IPS-18a (cell line): ENCODE results near the gene CACFD1.

Source experiments
- H3K27ac ChIP-seq: one replicate; pipeline ENCODE4 v1.5.1; 2013; ENCODE audit warnings: low read length
- H3K27me3 ChIP-seq: one replicate; pipeline ENCODE4 v1.6.1; 2013; ENCODE audit warnings: mild to moderate bottlenecking, low read length; ENCODE audit not compliant: control insufficient read depth, insufficient read depth
- H3K36me3 ChIP-seq: one replicate; pipeline ENCODE4 v1.6.1; 2013; ENCODE audit warnings: low read depth, low read length; ENCODE audit not compliant: control insufficient read depth
- H3K4me1 ChIP-seq: one replicate; pipeline ENCODE4 v1.6.1; 2013; ENCODE audit warnings: low read depth, low read length; ENCODE audit not compliant: control insufficient read depth
- H3K4me3 ChIP-seq: one replicate; pipeline ENCODE4 v1.5.1; 2013; ENCODE audit warnings: low read length
- H3K9ac ChIP-seq: one replicate; pipeline ENCODE4 v1.6.1; 2013; ENCODE audit warnings: mild to moderate bottlenecking, low read length, moderate library complexity
- H3K9me3 ChIP-seq: one replicate; pipeline ENCODE4 v1.6.1; 2013; ENCODE audit warnings: low read depth, low read length; ENCODE audit not compliant: control insufficient read depth

CACFD1 gene

DNA sequence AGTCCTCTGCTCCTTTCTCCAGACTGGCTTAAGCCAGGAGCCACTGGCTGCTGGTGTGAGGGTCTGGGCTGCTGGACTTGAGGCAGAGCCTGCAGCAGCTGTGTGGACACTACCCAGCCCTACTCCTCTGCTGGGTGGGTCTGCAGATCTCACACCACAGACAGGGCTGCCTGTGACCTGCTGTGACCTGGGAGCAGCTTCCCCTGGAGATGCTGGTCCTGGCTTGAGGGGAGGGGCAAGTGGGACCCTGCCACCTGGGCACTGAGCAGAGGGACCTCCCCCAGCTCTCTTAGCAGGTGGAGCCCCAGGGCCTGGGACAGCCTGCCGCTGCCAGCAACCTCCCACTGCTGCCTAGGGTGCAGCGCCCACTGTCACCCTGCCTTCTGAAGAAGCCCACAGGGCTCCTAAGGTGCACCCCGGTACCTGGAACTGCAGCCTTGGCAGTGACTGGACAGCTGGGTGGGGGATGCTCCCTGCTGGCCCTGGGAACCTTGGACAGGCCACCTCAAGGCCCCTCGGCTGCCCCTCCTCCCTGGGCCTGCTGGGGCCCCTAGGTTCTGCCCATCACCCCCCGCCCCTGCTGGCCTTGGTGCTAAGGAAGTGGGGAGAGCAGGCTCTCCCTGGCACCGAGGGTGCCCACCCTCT is 9.1 kb downstream of the CACFD1 start:
- no peaks in the 10 kb centered on the region for H3K9me3 ChIP-seq
- no peaks in the 10 kb centered on the region for H3K4me1 ChIP-seq
- no peak overlapping the region for H3K9ac ChIP-seq
- H3K4me3 ChIP-seq, result no peak overlapping the region
- H3K36me3 ChIP-seq, result peaks cover 4% of the 10 kb centered on the region
- H3K27ac ChIP-seq, result no peak overlapping the region
- H3K27me3 ChIP-seq, result no peaks in the 10 kb centered on the region

DNA sequence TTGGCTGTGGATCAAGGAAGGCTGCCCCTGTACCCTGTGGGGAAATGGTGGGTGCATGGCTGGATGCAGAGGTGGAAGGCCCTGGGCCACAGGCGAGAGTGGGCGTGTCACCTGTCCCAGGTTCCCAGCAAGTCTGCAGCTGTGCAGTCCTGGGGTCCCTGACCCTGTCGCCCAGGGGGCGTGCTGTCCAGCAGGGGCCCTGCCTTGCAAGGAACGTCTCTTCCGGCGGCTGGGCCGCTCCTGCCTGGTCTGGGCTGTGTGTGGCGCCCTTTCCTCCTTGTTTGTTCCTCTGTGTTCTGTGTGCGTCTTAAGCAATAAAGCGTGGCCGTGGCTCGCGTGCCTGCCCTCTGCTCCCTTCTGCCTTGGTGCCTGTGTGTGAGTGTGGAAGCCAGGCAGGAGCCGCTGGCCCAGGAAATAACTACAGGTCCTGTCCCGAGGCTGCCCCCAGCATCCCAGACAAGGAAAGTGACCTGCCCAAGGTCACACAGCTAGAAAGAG is 10.7 kb downstream of the CACFD1 start:
- Histone ChIP-seq H3K27ac (no peak overlapping the region), H3K4me1 (no peaks in the 10 kb centered on the region), H3K36me3 (peaks cover 11% of the 10 kb centered on the region)

DNA sequence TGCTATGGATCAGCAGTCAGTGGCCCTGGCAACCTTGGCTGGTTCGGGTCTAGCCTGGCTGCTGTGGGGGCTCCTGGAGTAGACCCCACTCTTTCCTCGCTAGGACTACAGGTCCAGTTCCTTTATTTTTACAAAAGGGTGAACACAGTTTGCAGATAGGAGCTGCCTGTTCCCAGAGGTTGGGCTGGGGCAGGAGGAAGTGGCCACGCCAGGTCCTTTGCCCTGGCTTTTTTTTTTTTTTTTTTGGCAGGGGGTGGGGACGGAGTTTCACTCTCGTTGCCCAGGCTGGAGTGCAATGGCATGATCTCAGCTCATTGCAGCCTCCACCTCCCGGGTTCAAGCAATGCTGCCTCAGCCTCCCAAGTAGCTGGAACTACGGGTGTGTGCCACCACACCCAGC is 11.2 kb downstream of the CACFD1 start:
- Histone ChIP-seq H3K36me3 (peaks cover 11% of the 10 kb centered on the region), H3K27me3 (no peaks in the 10 kb centered on the region), H3K9ac (no peak overlapping the region), H3K4me3 (no peak overlapping the region), H3K9me3 (no peaks in the 10 kb centered on the region), H3K4me1 (no peaks in the 10 kb centered on the region), H3K27ac (no peak overlapping the region)

More for the DNA sequence above, 10.7 kb downstream of the CACFD1 start:
- no peak overlapping the region for H3K4me3 ChIP-seq
- no peaks in the 10 kb centered on the region for H3K27me3 ChIP-seq
- H3K9ac ChIP-seq, result no peak overlapping the region
- H3K9me3 ChIP-seq, result no peaks in the 10 kb centered on the region

DNA sequence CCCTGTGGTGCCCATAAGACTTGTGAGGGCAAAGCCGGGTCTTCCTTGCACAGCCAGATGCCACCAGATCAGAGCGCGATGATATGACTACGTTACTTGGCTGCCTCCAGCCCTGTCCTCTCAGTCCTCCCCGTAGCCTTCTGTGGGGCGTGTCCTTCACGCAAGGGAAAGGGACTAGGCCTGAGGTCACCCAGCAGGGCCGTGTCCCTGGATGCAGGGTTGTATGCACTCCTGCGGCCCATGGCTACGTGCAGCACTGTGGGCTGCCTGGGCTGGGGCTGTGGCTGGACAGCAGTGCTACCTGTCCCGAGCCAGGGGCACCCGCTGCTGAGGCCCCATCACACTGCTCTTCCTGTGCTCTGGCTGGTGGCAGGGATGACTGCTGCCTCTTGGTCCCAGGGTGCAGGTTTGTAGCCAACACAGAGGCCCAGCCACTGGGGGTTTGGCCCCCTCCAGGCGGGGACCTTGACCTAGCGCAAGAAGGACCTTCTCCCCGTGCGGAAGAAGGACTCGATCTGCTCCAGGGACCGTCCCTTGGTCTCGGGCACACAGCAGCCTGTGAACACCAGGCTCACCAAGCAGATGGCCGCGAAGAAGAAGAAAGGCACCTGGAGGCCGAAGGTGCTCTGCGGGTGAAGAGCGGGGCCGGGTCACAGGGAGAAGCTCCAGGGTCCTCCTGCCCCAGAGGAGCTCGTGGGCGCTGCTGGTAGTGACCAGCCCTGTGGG is 11.9 kb downstream of the CACFD1 start:
- H3K4me3 ChIP-seq, result no peak overlapping the region
- no peaks in the 10 kb centered on the region for H3K27me3 ChIP-seq
- peaks cover 11% of the 10 kb centered on the region for H3K36me3 ChIP-seq
- no peak overlapping the region for H3K27ac ChIP-seq
- H3K4me1 ChIP-seq, result no peaks in the 10 kb centered on the region
- H3K9me3 ChIP-seq, result no peaks in the 10 kb centered on the region
- H3K9ac ChIP-seq, result no peak overlapping the region

DNA sequence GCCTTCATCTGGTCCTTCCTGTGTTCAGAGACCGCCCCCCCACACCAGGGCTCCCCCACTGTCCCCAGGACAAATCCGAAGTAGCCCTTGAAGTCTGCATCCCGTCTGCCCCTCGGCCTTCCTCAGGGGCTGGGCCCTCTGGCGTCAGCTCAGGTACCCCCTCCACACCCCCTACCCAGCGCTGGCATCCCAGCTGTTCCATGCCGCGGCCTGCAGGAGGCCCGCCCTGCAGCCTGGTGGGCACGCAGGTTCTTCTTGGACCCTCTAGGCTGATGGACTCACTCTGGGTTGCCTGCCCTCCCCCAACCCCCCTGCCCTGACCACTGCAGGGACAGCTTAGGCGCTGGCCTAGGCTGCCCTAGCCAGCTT is 12.5 kb downstream of the CACFD1 start:
- Histone ChIP-seq H3K36me3 (peaks cover 11% of the 10 kb centered on the region), H3K9me3 (no peaks in the 10 kb centered on the region), H3K27ac (no peak overlapping the region), H3K4me3 (no peak overlapping the region), H3K27me3 (no peaks in the 10 kb centered on the region), H3K9ac (no peak overlapping the region), H3K4me1 (no peaks in the 10 kb centered on the region)

DNA sequence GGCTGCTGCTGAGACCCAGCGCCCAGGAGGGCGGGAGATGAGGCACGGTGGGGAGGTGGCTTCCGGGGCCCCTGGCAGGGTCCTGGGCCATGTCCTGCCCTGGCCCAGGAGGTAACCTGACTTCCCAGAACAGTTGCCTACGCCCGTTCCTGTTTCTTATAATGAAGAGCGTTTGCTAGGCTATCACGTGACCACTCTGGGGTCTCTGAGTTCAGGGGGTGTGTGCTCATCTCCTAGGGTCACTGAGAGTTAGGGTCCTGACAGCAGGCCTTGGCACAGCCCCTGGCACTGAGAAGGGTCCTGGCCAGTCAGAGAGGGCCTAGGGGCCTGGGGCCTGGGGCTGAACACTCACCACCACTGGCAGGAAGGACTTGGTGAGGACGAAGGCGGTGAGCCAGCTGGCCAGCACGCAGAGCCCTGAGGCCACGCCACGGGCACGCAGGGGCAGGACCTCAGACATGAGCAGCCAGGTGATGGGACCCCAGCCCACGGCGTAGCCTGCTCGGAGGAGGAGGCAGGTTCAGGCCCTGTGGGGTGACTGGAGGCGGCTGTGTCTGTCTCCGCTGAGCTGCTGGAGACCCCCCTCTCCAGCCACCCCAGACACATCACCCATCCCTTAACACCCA is 13.1 kb downstream of the CACFD1 start:
- H3K9me3 ChIP-seq, result no peaks in the 10 kb centered on the region
- H3K9ac ChIP-seq, result no peak overlapping the region
- H3K27me3 ChIP-seq, result no peaks in the 10 kb centered on the region
- no peak overlapping the region for H3K27ac ChIP-seq
- H3K4me3 ChIP-seq, result no peak overlapping the region
- H3K4me1 ChIP-seq, result peaks cover 2% of the 10 kb centered on the region
- peaks cover 11% of the 10 kb centered on the region for H3K36me3 ChIP-seq

DNA sequence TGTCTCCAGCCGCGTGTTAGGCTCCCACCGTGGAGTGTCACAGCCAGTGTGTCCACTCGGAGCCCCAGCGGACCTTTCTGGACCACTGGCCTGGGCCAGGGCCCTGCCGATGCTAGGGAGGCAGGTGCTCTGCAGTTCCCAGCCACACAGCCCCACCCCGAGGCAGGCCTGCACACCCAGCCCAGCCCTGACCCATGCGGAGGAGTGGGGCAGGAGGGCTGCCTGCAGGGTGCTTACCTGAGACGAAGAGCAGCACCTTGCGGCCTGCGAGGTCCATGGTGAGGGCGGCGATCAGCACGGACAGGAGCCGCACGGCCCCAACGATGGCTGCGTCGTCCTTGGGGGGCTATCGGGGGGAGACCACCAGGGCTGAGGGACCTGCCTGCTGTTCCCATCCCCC is 14.0 kb downstream of the CACFD1 start:
- H3K4me3 ChIP-seq, result no peak overlapping the region
- H3K9me3 ChIP-seq, result no peaks in the 10 kb centered on the region
- no peak overlapping the region for H3K9ac ChIP-seq
- H3K36me3 ChIP-seq, result peaks cover 11% of the 10 kb centered on the region
- no peak overlapping the region for H3K27ac ChIP-seq
- no peaks in the 10 kb centered on the region for H3K27me3 ChIP-seq
- H3K4me1 ChIP-seq, result peaks cover 5% of the 10 kb centered on the region

DNA sequence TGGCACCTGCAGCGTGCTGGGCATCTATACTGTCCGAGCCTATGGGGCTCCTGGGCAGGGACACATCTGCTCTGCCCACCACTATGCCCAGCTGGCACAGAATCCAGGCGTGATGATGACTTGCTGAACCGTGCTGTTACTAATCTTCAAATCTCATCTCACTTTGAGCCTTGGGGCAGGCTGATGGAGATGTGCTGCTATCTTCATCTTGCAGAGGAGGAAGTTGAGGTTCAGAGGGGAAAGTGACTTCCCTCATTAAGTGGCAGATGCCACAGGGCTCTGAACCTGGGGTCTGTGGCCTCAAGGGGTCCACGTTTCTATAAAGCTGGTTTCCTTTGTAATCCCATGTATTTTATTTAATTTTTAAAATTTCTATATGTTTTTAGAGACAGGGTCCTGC is 14.4 kb downstream of the CACFD1 start:
- H3K4me1 ChIP-seq, result peaks cover 5% of the 10 kb centered on the region
- H3K4me3 ChIP-seq, result no peak overlapping the region
- H3K27ac ChIP-seq, result no peak overlapping the region
- H3K9me3 ChIP-seq, result no peaks in the 10 kb centered on the region
- H3K9ac ChIP-seq, result no peak overlapping the region
- H3K36me3 ChIP-seq, result peaks cover 11% of the 10 kb centered on the region
- no peaks in the 10 kb centered on the region for H3K27me3 ChIP-seq

DNA sequence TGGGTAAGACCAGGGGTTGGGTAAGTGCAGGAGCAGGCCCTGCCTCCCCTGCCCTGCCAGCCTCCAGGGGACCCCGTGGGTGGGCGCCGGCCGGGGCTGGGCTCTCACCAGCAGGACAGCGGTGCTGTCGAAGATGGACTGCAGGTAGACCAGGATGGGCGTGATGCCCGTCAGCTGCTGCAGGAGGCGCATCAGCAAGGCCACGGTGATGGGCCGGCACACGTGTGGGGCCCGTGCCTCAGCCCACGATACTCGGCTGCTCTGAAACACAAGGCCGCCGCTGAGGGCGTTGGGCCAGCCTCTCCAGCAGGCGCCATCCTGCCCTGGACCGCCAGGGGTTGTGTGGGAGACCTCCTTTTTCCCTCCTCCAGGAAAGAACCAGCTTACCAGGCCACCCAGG is 15.1 kb downstream of the CACFD1 start:
- Histone ChIP-seq H3K27ac (no peak overlapping the region), H3K9ac (no peak overlapping the region), H3K36me3 (peaks cover 11% of the 10 kb centered on the region), H3K4me3 (no peak overlapping the region), H3K9me3 (no peaks in the 10 kb centered on the region), H3K27me3 (peaks cover 4% of the 10 kb centered on the region), H3K4me1 (peaks cover 9% of the 10 kb centered on the region)

DNA sequence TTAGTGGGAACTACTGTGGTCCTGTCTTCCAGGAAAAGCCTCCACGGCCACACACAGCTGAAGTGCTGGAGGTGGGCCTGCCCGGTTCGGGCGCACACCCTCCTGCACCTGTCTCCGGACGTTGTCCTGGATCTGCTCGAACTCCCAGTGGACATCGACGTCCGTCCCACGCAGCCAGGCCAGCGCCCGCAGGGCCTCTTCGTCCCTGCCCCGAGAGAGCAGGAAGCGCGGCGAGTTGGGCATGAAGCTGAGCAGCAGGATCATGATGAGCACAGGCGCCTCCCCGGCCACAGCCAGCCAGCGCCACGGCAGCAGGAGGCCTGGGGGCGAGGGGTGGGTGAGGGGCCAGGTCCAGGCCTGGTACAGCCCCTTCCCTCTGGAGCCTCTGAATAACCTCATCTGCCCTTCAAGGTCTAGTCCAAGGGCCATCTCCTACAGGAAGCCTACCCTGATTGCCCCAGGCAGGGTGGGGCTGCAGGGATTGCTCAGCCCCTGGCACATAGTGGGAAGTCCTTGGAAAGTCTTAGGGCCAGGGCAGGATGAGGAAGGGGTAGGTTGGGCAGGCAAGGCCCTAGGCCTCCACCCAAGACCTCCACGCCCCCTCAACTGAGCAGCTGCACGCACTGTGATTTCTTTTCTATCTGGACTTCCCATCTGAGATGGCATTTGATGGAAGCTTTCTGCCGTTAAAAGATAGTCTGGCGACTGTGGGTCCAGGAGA is 15.7 kb downstream of the CACFD1 start:
- H3K36me3 ChIP-seq, result peaks cover 11% of the 10 kb centered on the region
- H3K4me1 ChIP-seq, result peaks cover 10% of the 10 kb centered on the region
- H3K9me3 ChIP-seq, result no peaks in the 10 kb centered on the region
- H3K27ac ChIP-seq, result no peak overlapping the region
- no peak overlapping the region for H3K4me3 ChIP-seq
- H3K9ac ChIP-seq, result no peak overlapping the region
- H3K27me3 ChIP-seq, result peaks cover 6% of the 10 kb centered on the region
